Nephron progenitor cell (in vitro differentiated cells): ENCODE results near the gene LRCH1.

Experiments used
- DNase-seq: peaks from one replicate; pipeline ENCODE4 v3.0.0; 2021
- H3K27ac Mint-ChIP-seq: 2 replicates; pipeline ENCODE4 v1.8.0; 2021; ENCODE audit warnings: mild to moderate bottlenecking, moderate library complexity, mixed read lengths
- H3K27me3 Mint-ChIP-seq: 2 replicates; pipeline ENCODE4 v1.8.0; 2021; ENCODE audit warnings: mild to moderate bottlenecking, low read depth, mixed read lengths; ENCODE audit not compliant: poor library complexity
- H3K36me3 Mint-ChIP-seq: 2 replicates; pipeline ENCODE4 v1.8.0; 2021; ENCODE audit warnings: low read depth, mixed read lengths
- H3K4me1 Mint-ChIP-seq: 2 replicates; pipeline ENCODE4 v1.8.0; 2021; ENCODE audit warnings: mixed read lengths
- H3K4me3 Mint-ChIP-seq: 2 replicates; pipeline ENCODE4 v1.8.0; 2021; ENCODE audit warnings: mild to moderate bottlenecking, moderate library complexity, mixed read lengths
- H3K9me3 Mint-ChIP-seq: 2 replicates; pipeline ENCODE4 v1.8.0; 2021; ENCODE audit warnings: mild to moderate bottlenecking, moderate library complexity, mixed read lengths
- CTCF ChIP-seq: fragments of 200-600 bp; sonication (generic); IDR thresholded peaks from 2 replicates; pipeline ENCODE4 v1.5.0; 2021; ENCODE audit warnings: antibody characterized with exemption

LRCH1 gene

GRCh38 chr13:46559272-46559805 is 6.4 kb downstream of the LRCH1 start:
- H3K27me3 Mint-ChIP-seq = no peaks in the 10 kb centered on the region
- no peak for TF ChIP-seq CTCF
- no peak overlapping the region for H3K27ac Mint-ChIP-seq
- DNase-seq = no peak
- H3K36me3 Mint-ChIP-seq = no peaks in the 10 kb centered on the region
- peaks cover 34% of the 10 kb centered on the region for H3K4me1 Mint-ChIP-seq
- no peaks in the 10 kb centered on the region for H3K9me3 Mint-ChIP-seq
- no peak overlapping the region for H3K4me3 Mint-ChIP-seq

GRCh38 chr13:46560778-46561177 is 7.8 kb downstream of the LRCH1 start:
- Mint-ChIP-seq H3K9me3 (no peaks in the 10 kb centered on the region), H3K36me3 (no peaks in the 10 kb centered on the region), H3K4me3 (no peak overlapping the region), H3K27ac (no peak overlapping the region), H3K4me1 (peaks cover 20% of the 10 kb centered on the region), H3K27me3 (no peaks in the 10 kb centered on the region)
- DNase-seq = no peak
- no peak for TF ChIP-seq CTCF

- H3K36me3 Mint-ChIP-seq = no peaks in the 10 kb centered on the region
- no peak for TF ChIP-seq CTCF
- H3K4me3 Mint-ChIP-seq = no peak overlapping the region
- H3K9me3 Mint-ChIP-seq = no peaks in the 10 kb centered on the region
- H3K27me3 Mint-ChIP-seq = no peaks in the 10 kb centered on the region
- H3K4me1 Mint-ChIP-seq = peaks cover 18% of the 10 kb centered on the region
- H3K27ac Mint-ChIP-seq = no peak overlapping the region
- DNase-seq = no peak
Observed at GRCh38 chr13:46561286-46561685, 8.3 kb downstream of the LRCH1 start.

- no peaks in the 10 kb centered on the region for H3K36me3 Mint-ChIP-seq
- no peaks in the 10 kb centered on the region for H3K27me3 Mint-ChIP-seq
- peaks cover 19% of the 10 kb centered on the region for H3K4me1 Mint-ChIP-seq
- no peak for TF ChIP-seq CTCF
- no peak overlapping the region for H3K4me3 Mint-ChIP-seq
- H3K9me3 Mint-ChIP-seq = no peaks in the 10 kb centered on the region
- no peak overlapping the region for H3K27ac Mint-ChIP-seq
- DNase-seq = no peak
Observed at GRCh38 chr13:46561691-46562090, 8.7 kb downstream of the LRCH1 start.

- Mint-ChIP-seq H3K36me3 (no peaks in the 10 kb centered on the region), H3K9me3 (no peaks in the 10 kb centered on the region), H3K4me1 (peaks cover 15% of the 10 kb centered on the region), H3K27me3 (no peaks in the 10 kb centered on the region), H3K27ac (no peak overlapping the region), H3K4me3 (no peak overlapping the region)
- no peak for DNase-seq
- TF ChIP-seq CTCF = no peak
Observed at GRCh38 chr13:46562152-46562551, 9.2 kb downstream of the LRCH1 start.

- no peak for DNase-seq
- peaks cover 15% of the 10 kb centered on the region for H3K4me1 Mint-ChIP-seq
- H3K27me3 Mint-ChIP-seq = no peaks in the 10 kb centered on the region
- no peaks in the 10 kb centered on the region for H3K36me3 Mint-ChIP-seq
- no peak for TF ChIP-seq CTCF
- H3K27ac Mint-ChIP-seq = no peak overlapping the region
- H3K9me3 Mint-ChIP-seq = no peaks in the 10 kb centered on the region
- H3K4me3 Mint-ChIP-seq = no peak overlapping the region
Observed at GRCh38 chr13:46562581-46562980, 9.6 kb downstream of the LRCH1 start.
